Gastrocnemius medialis (tissue), 4 donors: ENCODE results near the gene GALNTL6. TPM values are rescaled to one million over a fixed set of nuclear protein-coding genes. Genes with fewer than 3 reads are reported as not detected.
"Not testable (repeated sequence)": the region's sequence is repeated elsewhere in the genome, so short reads cannot be mapped to it uniquely, and the experiment has no call there.

ENCODE experiments used
- ATAC-seq, 2 donors: fragments of 150-250 bp; one replicate each; pipeline ENCODE4 v1.9.1; 2016
- DNase-seq, 2 donors: peaks; one replicate each; pipeline ENCODE4 v3.0.0-alpha.2; 2019
- H3K27ac ChIP-seq, 4 donors: fragments of 200-600 bp; sonication (generic); 1 replicate in 1 of 4; 2 replicates in 3 of 4; pipeline ENCODE4 v1.5.1; 2016 to 2018; ENCODE audit warnings: mild to moderate bottlenecking in 2 of 4, moderate library complexity in 1 of 4
- H3K27me3 ChIP-seq, 3 donors: fragments of 200-600 bp; sonication (generic) in 2 of 3; 1 replicate in 1 of 3; 2 replicates in 2 of 3; pipeline versions ENCODE4 v1.5.1 to v1.6.0; 2016 to 2019; ENCODE audit warnings: mild to moderate bottlenecking in 1 of 3, moderate library complexity in 1 of 3
- H3K36me3 ChIP-seq, 2 donors: fragments of 200-600 bp; sonication (generic) in 1 of 2; one replicate each; pipeline ENCODE4 v1.5.1; 2017 to 2018
- H3K4me1 ChIP-seq, 2 donors: fragments of 200-600 bp; sonication (generic) in 1 of 2; one replicate each; pipeline ENCODE4 v1.5.1; 2016 to 2017; ENCODE audit warnings: mild to moderate bottlenecking in 2 of 2
- H3K4me3 ChIP-seq, 4 donors: fragments of 200-600 bp; sonication (generic) in 3 of 4; 1 replicate in 1 of 4; 2 replicates in 3 of 4; pipeline ENCODE4 v1.5.1; 2016 to 2019; ENCODE audit warnings: mild to moderate bottlenecking in 2 of 4
- H3K9me3 ChIP-seq, 3 donors: fragments of 200-600 bp; sonication (generic) in 2 of 3; 1 replicate in 1 of 3; 2 replicates in 2 of 3; pipeline ENCODE4 v1.5.1; 2016 to 2019
- POLR2A ChIP-seq, 2 donors: fragments of 450-650 bp; IDR thresholded peaks; one replicate each; pipeline ENCODE4 v1.6.1; 2017; ENCODE audit warnings: antibody characterized with exemption in 2 of 2, mild to moderate bottlenecking in 2 of 2, moderate library complexity in 2 of 2
- in situ Hi-C, 4 donors: fragments of 200-750 bp; cut with MboI; loops; one replicate each; pipeline versions ENCODE4 v1.15.0 to v1.8.0; 2017; ENCODE audit warnings: low sequenced_read_pairs in 4 of 4
- intact Hi-C: fragments of 100-400 bp; cut with DNase I; formaldehyde crosslinking; loops from one replicate; pipeline ENCODE4 v1.15.1; 2023; ENCODE audit warnings: low total_unique reads
- total RNA-seq, 4 donors: library from RNA; depleted of rRNA; stranded (reverse); fragments of >200 nt; gene quantifications; one replicate each; pipeline versions ENCODE4 v1.1.0 to v1.2.3, GENCODE V29; 2016
- TF ChIP-seq, protein P1 (sequence below), 5 experiments: fragments of 450-650 bp in 3 of 5; fragments of 200-600 bp in 2 of 5; sonication (generic) in 2 of 5; IDR thresholded peaks in 4 of 5; conservative IDR thresholded peaks in 1 of 5; 1 replicate in 4 of 5; 2 replicates in 1 of 5; pipeline ENCODE4 v1.5.1; 2016 to 2019; ENCODE audit warnings: antibody characterized with exemption in 5 of 5, mild to moderate bottlenecking in 3 of 5, moderate library complexity in 3 of 5

Gene GALNTL6
- total RNA-seq, 4 donors from 2014 or later = not detected

GRCh38 chr4:172950990-172951389 lies 1137.8 kb downstream of the GALNTL6 start:
- Histone ChIP-seq H3K27me3 (no peaks in the 10 kb centered on the region), H3K9me3 (no peaks in the 10 kb centered on the region), H3K36me3 (no peaks in the 10 kb centered on the region), H3K4me3 (no peak overlapping the region), H3K4me1 (peaks cover 13% of the 10 kb centered on the region in 2 donors), H3K27ac (no peak overlapping the region)
- DNase-seq = peak in 1 of 2 donors; percentile 8
- ATAC-seq = peak; percentile 51 to 62
- intact Hi-C loops (no loop called here), in situ Hi-C loops (no loop called here)
- TF ChIP-seq, protein P1, sequence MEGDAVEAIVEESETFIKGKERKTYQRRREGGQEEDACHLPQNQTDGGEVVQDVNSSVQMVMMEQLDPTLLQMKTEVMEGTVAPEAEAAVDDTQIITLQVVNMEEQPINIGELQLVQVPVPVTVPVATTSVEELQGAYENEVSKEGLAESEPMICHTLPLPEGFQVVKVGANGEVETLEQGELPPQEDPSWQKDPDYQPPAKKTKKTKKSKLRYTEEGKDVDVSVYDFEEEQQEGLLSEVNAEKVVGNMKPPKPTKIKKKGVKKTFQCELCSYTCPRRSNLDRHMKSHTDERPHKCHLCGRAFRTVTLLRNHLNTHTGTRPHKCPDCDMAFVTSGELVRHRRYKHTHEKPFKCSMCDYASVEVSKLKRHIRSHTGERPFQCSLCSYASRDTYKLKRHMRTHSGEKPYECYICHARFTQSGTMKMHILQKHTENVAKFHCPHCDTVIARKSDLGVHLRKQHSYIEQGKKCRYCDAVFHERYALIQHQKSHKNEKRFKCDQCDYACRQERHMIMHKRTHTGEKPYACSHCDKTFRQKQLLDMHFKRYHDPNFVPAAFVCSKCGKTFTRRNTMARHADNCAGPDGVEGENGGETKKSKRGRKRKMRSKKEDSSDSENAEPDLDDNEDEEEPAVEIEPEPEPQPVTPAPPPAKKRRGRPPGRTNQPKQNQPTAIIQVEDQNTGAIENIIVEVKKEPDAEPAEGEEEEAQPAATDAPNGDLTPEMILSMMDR (IDR thresholded peaks at IDR 0.05 in 4 of 5, conservative IDR thresholded peaks at IDR 0.05 in 1 of 5) = no peak
- no peak for TF ChIP-seq POLR2A (IDR thresholded peaks at IDR 0.05)

DNA sequence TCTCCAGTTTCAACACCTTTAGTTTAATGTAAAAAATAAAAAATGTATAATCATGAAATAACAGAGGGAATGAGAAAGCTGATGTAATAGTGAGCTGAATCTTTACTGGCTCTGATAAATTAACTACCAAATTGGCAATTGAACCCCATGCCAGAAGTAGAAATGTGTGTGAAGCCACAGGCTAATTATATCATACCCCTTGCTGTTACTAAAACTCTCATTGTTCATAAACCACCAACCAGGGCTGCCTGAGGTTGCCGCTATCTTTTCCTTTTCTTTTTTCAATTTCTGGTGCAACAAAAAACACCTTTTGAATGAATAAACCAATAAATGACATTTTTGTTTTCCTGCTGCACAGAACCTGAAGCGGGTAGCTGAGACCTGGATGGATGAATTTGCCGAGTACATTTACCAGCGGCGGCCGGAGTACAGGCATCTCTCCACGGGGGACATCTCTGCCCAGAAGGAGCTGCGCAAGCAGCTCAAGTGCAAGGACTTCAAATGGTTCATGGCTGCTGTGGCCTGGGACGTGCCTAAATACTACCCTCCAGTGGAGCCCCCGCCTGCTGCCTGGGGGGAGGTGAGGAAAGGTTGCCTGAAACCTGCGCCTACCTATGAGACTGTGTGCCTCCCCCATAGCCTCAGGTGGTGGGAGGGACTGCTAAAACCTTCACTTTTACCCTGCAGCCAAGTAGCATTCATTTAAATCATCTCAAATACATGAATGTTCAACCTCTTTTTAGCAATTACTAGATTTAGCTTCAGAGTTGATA lies 1138.7 kb downstream of the GALNTL6 start:
- no peaks in the 10 kb centered on the region for H3K9me3 ChIP-seq
- no peaks in the 10 kb centered on the region for H3K36me3 ChIP-seq
- in situ Hi-C loops = no loop called here
- no peaks in the 10 kb centered on the region for H3K27me3 ChIP-seq
- intact Hi-C loops = no loop called here
- no peak for ATAC-seq
- no peak overlapping the region for H3K27ac ChIP-seq
- H3K4me3 ChIP-seq = no peak overlapping the region
- TF ChIP-seq, protein P1 (IDR thresholded peaks at IDR 0.05 in 4 of 5, conservative IDR thresholded peaks at IDR 0.05 in 1 of 5) = no peak
- TF ChIP-seq POLR2A (IDR thresholded peaks at IDR 0.05) = no peak
- DNase-seq = no peak
- H3K4me1 ChIP-seq = peaks cover 13% of the 10 kb centered on the region in 2 donors

DNA sequence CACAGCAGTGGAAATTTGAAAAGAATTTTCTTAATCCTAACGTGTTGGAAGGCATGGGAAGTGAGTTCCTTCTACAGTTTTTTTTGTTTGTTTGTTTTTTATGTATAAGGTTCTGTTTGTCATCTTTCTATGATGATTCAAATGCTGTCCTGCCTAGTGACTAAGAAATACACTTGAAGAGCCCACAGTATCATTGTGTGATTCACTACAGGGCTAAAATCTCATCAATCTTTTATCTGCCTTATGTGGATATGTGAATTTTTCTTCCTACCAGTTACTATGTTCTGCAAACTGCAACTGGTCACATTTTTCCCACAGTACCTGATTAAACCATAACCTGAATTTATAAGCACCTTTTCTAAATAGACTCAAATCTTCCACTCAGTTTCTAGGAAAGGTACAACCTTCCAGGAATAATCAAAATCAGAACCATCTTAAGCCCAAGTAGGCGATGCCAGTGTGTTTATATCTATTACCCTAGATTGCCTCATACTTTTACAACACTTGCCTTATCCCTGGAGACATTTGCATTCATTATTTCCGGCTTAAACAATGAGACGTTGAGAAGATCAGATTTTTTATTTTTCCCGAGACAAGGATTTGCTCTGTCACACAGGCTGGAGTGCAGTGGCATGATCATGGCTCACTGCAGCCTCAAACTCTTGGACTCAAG lies 1140.8 kb downstream of the GALNTL6 start:
- TF ChIP-seq, protein P1 (IDR thresholded peaks at IDR 0.05 in 4 of 5, conservative IDR thresholded peaks at IDR 0.05 in 1 of 5) = no peak
- ATAC-seq = no peak
- Histone ChIP-seq H3K9me3 (no peaks in the 10 kb centered on the region), H3K4me1 (peaks cover 13% of the 10 kb centered on the region in 2 donors), H3K4me3 (no peak overlapping the region), H3K27me3 (no peaks in the 10 kb centered on the region), H3K36me3 (no peaks in the 10 kb centered on the region), H3K27ac (no peak overlapping the region)
- in situ Hi-C loops (no loop called here), intact Hi-C loops (no loop called here)
- DNase-seq = no peak

GRCh38 chr4:172956340-172956739 lies 1143.1 kb downstream of the GALNTL6 start:
- H3K36me3 ChIP-seq, in situ Hi-C loops, ATAC-seq, H3K9me3 ChIP-seq, intact Hi-C loops, H3K27ac ChIP-seq, H3K27me3 ChIP-seq, H3K4me3 ChIP-seq, DNase-seq, H3K4me1 ChIP-seq: not testable (repeated sequence)

GRCh38 chr4:172957216-172957615 lies 1144.0 kb downstream of the GALNTL6 start:
- TF ChIP-seq POLR2A (IDR thresholded peaks at IDR 0.05) = no peak
- TF ChIP-seq, protein P1 (IDR thresholded peaks at IDR 0.05 in 4 of 5, conservative IDR thresholded peaks at IDR 0.05 in 1 of 5) = no peak
- Histone ChIP-seq H3K27me3 (no peaks in the 10 kb centered on the region), H3K4me1 (peaks cover 0 to under 1% of the 10 kb centered on the region in 2 donors), H3K9me3 (no peaks in the 10 kb centered on the region), H3K4me3 (no peak overlapping the region), H3K27ac (no peak overlapping the region), H3K36me3 (no peaks in the 10 kb centered on the region)
- intact Hi-C loops (no loop called here), in situ Hi-C loops (no loop called here)
- DNase-seq = no peak
- no peak for ATAC-seq
